Fibroblast of villous mesenchyme (primary cell): ENCODE measurements around the gene LAMB4. TPM values are rescaled to one million over a fixed set of nuclear protein-coding genes. Genes with fewer than 3 reads are reported as not detected.

Experiments
- DNase-seq: peaks from one replicate; pipeline ENCODE4 v3.0.0-alpha.2; 2010; ENCODE audit warnings: low read depth
- H3K4me3 ChIP-seq: 2 replicates; pipeline ENCODE4 v1.5.1; 2011; ENCODE audit warnings: low read depth, mild to moderate bottlenecking, low read length
- CTCF ChIP-seq: IDR thresholded peaks from 2 replicates; pipeline ENCODE4 v1.5.1; 2012; ENCODE audit warnings: low read depth, mild to moderate bottlenecking, low read length; ENCODE audit not compliant: insufficient read depth
- total RNA-seq: library from RNA; depleted of rRNA; stranded (reverse); fragments of >200 nt; gene quantifications from 2 replicates; pipeline ENCODE4 v1.2.3, GENCODE V29; 2012

LAMB4 gene
- total RNA-seq, 1 donor: under 0.01 TPM

GRCh38 chr7:108144931-108145330, 14.8 kb upstream of the LAMB4 start:
- no peak for DNase-seq
- H3K4me3 ChIP-seq: no peak overlapping the region
- no peak for TF ChIP-seq CTCF

GRCh38 chr7:108143658-108144420, 13.7 kb upstream of the LAMB4 start:
- no peak for TF ChIP-seq CTCF
- DNase-seq: no peak
- no peak overlapping the region for H3K4me3 ChIP-seq

- DNase-seq: no peak
- no peak for TF ChIP-seq CTCF
- no peak overlapping the region for H3K4me3 ChIP-seq
These were observed 12.6 kb upstream of the LAMB4 start for GRCh38 chr7:108142675-108143259.

GRCh38 chr7:108142180-108142579, 12.0 kb upstream of the LAMB4 start:
- H3K4me3 ChIP-seq: no peak overlapping the region
- no peak for DNase-seq
- TF ChIP-seq CTCF: no peak

GRCh38 chr7:108140671-108141070, 10.5 kb upstream of the LAMB4 start:
- no peak for DNase-seq
- TF ChIP-seq CTCF: no peak

GRCh38 chr7:108138911-108139310, 8.8 kb upstream of the LAMB4 start:
- no peak for TF ChIP-seq CTCF
- peak; percentile 20 for DNase-seq

More at GRCh38 chr7:108140671-108141070, 10.5 kb upstream of the LAMB4 start:
- no peak overlapping the region for H3K4me3 ChIP-seq

More at GRCh38 chr7:108138911-108139310, 8.8 kb upstream of the LAMB4 start:
- no peak overlapping the region for H3K4me3 ChIP-seq
